ENCODE results near the gene FPR2.
"Not testable (repeated sequence)": the region's sequence is repeated elsewhere in the genome, so short reads cannot be mapped to it uniquely, and the experiment has no call there.

The FPR2 gene

DNA sequence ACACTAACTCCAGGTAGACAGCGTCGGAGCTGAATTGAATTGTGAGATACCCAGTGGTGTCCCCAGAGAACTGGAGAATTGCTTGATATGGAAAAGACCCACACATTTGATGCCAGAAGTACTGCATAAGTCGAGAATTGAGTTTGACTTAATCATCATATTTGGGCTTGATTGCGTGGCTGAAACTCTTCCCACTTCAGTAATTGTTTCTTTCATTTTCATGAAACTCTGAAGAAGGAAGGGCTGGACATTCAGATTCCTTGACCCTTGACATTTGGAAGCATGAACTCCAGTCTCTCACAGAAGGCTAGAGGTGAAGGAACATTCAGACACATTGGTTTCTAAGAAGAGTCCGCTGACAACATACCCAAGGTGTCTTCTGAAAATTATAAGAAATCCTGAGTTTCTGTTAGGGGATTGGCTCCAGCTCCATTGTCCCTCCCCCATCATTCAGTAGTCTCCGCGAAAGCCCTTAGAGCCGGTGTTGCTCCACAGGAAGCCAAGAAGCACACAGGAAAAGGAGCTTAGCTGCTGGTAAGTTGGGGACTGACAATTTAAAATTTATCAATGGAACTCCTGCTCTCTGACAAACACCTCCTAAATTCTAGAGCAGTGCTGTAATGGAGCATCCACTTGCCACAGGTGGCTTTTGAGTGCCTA, at the start of gene FPR2:
FPR2 (plus strand) TSS at position 484 of the 660 bp plus-strand sequence. CDS start 7,479 bp downstream, outside the sequence.
- no peak for DNase-seq

GRCh38 chr19:51711702-51712101, 49.3 kb upstream of the FPR2 start:
- DNase-seq: no peak

- no peak for DNase-seq
These were observed 48.4 kb upstream of the FPR2 start for GRCh38 chr19:51712461-51713081.

DNA sequence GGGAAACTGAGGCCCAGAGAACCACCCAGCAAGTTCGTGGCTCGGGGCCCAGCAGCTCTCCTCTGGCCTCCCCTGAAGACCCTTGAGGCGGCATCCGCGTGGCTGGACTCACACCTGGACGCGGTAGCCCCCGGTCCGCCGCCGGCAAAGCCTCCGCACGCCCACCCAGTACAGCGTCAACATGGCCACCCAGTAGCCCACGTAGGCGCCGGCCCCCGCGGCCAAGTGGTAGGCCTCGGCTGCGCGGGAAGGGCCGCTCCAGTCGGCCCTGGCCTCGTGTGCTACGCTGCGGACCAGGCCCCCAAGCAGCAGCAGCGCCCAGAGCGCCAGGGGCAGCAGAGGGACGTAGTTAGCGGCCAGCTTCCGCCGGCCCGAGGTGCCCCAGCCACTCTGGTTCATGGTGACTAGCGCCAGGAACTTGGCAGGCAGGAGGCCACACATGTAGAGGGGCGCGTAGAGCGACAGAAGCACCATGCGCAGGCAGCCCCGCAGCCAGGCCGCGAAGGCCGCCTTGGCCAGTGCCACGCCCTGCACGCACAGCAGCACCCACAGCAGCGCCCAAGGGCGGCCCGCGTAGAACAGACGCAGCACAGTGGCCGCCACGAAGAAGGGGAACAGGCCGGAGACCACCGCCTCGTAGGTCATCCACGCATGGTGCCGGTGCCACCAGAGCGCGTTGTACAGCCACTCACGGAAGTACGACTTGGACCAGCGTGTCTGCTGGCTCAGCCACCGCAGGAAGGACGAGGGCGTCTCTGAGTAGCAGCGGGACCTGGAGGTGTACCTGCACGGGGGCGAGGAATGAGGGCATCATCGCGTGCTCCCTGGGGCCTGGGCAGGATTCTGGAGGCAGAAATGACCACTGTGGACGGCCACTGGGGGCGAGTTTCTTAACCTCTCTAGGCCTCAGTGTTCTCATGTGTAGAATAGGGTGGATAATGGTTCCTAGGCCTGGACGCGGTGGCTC, 47.4 kb upstream of the FPR2 start:
- no peak for DNase-seq

DNA sequence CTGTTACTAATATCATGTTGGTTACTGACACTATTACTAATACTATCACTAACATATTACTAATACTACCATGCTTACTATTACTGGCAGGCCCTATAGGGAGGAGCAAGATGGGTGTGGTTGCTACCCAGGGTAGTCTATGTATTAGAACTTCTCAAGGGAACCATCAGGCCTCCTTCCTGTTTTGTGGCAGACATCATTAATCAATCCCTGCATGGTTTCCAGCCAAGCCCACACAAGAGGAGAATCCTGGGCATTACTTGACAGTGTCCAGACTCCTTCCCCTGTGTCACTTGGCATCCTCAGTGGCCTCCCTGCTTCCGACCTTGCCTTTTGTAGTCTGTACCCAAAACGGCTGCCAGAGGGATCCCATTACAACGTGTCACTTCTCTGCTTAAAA, 46.1 kb upstream of the FPR2 start:
- DNase-seq: no peak

DNA sequence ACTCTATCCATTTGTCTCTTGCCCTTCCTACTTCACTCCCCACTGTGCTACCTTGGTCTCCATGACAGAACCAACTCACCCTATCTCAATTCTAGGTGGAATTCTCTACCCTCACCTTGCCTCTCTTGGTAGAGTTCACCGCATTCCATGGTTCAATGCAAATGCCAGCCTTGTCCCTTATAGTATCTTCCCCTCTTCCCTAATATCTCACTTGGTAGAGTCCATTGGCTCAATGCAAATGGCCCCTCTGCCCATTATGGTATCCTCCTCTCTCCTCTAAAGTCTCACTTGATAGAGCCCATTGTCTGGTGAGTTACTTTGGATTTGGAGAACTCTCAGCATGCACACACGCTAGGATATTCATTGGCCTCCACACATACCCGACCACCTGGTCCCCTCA, 45.1 kb upstream of the FPR2 start:
- DNase-seq: no peak

DNA sequence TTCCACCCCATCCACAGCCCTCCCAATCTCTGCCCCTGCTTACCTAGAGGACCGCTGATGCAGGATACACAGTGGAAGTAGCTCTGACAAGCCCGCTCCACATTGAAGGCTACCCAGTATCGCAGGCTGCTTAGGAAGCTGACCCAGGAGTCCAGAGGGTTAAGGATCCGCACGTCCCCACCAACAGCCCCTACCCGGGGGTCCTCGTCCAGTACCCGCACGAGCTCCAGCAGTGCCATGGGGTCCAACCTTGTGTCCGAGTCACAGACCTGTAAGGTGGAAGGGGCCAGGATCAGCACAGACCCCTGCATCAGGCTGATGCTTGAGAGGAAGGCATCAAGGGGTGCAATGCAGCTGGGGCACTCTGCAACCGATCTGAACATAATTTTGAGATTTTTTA, 44.1 kb upstream of the FPR2 start:
- DNase-seq: no peak

GRCh38 chr19:51719251-51719988, 41.6 kb upstream of the FPR2 start:
- DNase-seq: peak in 12 of 56 donors; percentile 7 to 43 (median 12)

GRCh38 chr19:51721905-51722304, 39.1 kb upstream of the FPR2 start:
- no peak for DNase-seq

DNA sequence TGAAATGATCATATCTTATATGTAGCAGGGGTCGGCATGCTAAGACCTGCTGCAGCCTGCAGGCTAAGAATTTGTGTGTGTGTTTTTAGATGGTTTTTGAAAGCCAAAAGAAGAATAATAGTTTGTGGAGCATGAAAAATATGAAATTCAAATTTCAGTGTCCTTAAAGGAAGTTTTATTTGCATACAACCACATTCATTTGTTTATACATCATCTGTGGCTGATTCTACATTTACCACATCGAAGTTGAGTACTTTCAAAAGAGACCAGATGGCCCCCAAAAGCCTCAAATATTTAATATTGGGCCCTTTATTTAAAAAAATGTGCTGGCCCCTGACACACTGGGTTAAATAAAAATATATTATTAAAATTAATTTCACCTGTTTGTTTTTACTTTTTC, 38.5 kb upstream of the FPR2 start:
- no peak for DNase-seq

GRCh38 chr19:51724543-51724942, 36.4 kb upstream of the FPR2 start:
- no peak for DNase-seq

GRCh38 chr19:51726049-51726448, 34.9 kb upstream of the FPR2 start:
- DNase-seq: peak in 46 of 56 donors; percentile 13 to 85 (median 51)

- DNase-seq: peak in 1 of 56 donors; percentile 8
These were observed 33.6 kb upstream of the FPR2 start for GRCh38 chr19:51727349-51727880.

- no peak for DNase-seq
These were observed 31.2 kb upstream of the FPR2 start for GRCh38 chr19:51729781-51730180.

DNA sequence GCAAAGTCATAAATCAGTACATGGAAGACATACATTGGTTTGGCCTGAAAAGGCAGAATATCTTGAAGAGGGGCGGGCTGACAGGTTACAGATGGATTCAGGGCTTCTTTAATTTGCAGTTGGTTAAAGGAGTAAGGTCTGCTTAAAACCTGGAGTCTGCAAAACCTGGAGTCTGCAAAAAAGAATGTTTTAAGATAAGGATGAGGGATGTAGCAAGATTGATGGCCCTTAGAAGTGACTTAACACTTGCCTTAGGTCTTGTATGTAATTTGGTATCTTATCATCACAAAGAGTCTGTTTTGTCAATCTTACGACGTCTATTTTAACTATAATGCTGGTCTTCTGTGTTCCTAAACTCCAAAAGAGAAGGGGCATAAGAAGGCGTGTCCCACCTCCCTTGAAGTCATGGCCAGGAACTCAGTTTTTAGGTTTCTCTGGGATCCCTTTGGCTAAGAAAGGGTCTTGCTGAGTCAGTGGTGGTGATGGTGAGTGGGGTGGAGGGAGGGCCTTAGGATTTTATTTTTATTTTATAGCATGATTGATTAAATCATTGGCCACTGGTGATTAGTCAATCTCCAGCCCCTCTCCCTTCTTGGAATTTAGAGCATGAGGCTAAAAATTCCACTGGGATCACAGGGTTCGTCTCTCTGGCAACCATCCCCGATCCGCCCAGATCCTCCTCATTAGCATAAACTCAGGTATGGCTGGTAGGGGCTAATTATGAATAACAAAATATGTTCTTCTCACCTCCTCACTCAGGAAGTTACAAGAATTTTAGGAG, 27.0 kb upstream of the FPR2 start:
- DNase-seq: no peak

DNA sequence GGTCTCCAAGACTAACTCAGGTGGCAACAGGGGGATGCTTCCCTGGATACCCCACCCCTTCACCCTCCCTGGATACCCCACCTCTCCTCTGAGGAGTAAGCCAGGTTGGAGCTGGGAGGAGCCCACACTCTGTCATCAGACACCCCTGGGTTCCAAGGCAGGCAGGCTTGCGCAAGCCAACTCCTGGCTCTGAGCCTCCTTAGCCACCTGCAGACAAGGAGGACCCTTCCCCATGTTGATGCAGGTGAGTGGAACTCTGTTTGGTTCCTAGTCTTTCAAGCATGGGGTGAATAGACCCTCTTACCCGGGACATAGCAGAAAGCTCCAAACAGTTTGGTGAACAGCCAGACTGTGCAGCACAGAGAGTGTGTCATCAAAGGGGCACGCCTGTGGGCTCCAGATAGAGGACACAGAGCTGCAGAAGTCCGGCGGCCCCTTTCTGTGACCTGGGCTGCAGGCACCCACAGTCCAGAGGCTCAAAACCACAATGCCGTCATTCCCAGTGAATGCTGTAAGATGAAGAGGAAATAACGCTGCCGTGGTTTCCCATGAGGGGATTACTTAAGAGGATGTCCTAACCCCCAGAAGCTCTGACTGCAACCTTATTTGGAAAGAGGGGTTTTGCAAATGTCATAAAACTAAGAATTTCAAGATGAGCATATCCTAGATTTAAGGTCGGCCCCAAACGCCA, 25.1 kb upstream of the FPR2 start:
- peak in 13 of 56 donors; percentile 1 to 64 (median 14) for DNase-seq

DNA sequence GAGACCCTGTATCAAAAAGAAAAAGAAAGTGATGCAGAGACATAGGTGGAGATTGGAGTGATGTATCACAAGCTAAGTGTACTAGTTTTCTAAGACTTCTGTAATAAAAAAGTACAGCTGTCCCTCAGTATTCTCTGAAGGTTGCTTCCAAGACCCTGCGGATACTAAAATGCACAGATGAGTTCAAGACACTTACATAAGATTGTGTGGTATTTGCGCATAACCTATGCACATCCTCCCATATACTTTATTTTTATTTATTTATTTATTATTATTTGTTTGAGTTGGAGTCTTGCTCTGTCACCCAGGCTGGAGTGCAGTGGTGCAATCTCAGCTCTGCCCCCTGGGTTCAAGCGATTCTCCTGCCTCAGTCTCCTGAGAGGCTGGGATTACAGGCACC, 23.6 kb upstream of the FPR2 start:
- DNase-seq: no peak

GRCh38 chr19:51737924-51738323, 23.1 kb upstream of the FPR2 start:
- DNase-seq: no peak

GRCh38 chr19:51738523-51738922, 22.5 kb upstream of the FPR2 start:
- not testable (repeated sequence) for DNase-seq
